ENCODE measurements around the gene KCNMA1.

The KCNMA1 gene

DNA sequence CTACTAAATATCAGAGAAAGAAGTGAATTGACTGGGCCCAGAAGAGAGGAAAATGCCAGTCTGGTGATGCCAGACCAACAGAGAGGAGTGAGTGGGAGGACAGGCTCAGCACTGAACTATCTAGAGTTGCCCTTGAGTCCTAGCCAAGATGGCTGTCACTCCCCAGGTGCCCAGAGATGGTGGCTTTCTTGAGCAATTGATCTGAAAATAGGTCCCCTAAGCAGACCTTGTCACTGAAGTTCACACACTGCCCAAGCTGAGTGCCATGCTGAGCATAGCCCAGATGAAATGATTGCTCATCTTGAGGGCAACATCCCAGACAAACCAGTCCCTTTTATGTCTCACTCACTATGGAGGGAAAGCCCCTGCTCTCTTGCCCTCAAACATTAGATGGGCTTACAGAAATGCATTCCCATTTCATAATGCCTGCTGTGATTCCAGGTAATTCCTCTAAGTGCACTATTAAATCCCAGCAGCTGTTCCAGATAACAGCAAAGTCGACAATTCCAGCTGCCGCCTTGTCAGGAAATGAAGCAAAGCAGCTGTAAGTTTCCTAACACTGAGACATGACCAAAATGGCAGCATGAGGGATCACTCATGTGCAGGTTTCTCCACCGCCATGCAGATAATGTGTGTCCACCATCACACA lies 329.4 kb downstream of the KCNMA1 start:
- TF ChIP-seq, protein P1, sequence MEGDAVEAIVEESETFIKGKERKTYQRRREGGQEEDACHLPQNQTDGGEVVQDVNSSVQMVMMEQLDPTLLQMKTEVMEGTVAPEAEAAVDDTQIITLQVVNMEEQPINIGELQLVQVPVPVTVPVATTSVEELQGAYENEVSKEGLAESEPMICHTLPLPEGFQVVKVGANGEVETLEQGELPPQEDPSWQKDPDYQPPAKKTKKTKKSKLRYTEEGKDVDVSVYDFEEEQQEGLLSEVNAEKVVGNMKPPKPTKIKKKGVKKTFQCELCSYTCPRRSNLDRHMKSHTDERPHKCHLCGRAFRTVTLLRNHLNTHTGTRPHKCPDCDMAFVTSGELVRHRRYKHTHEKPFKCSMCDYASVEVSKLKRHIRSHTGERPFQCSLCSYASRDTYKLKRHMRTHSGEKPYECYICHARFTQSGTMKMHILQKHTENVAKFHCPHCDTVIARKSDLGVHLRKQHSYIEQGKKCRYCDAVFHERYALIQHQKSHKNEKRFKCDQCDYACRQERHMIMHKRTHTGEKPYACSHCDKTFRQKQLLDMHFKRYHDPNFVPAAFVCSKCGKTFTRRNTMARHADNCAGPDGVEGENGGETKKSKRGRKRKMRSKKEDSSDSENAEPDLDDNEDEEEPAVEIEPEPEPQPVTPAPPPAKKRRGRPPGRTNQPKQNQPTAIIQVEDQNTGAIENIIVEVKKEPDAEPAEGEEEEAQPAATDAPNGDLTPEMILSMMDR (IDR thresholded peaks at IDR 0.05; ENCODE audit: low read depth, low read length) = no peak
- no peak for DNase-seq (ENCODE audit: extremely low read depth, low read depth)

DNA sequence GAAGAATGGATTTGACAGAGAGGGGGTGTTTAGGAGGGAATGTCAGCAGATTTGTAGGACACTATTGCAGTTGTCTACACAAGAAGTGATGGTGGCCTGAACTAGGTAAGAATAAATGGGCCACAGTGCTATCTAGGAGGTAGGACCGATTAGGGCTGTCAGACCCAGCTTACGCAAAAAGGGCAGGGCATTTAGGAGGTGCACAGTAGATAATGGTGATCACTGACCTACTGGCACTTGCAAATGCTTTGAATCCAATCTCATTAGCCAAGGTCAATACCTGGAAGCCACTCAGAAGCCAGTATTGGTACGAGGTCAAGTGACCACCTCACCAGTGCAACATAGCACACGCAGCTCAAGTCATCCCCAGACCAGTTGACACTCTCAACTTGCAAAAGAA lies 330.9 kb downstream of the KCNMA1 start:
- TF ChIP-seq, protein P1 (IDR thresholded peaks at IDR 0.05; ENCODE audit: low read depth, low read length) = no peak
- no peak for DNase-seq (ENCODE audit: extremely low read depth, low read depth)

GRCh38 chr10:77305650-77306632 lies 331.7 kb downstream of the KCNMA1 start:
- TF ChIP-seq, protein P1 (IDR thresholded peaks at IDR 0.05; ENCODE audit: low read depth, low read length) = no peak

GRCh38 chr10:77304192-77304591 lies 333.4 kb downstream of the KCNMA1 start:
- DNase-seq (ENCODE audit: extremely low read depth, low read depth) = no peak
- TF ChIP-seq, protein P1 (IDR thresholded peaks at IDR 0.05; ENCODE audit: low read depth, low read length) = no peak

More at GRCh38 chr10:77305650-77306632, 331.7 kb downstream of the KCNMA1 start:
- DNase-seq (ENCODE audit: extremely low read depth, low read depth) = no peak

DNA sequence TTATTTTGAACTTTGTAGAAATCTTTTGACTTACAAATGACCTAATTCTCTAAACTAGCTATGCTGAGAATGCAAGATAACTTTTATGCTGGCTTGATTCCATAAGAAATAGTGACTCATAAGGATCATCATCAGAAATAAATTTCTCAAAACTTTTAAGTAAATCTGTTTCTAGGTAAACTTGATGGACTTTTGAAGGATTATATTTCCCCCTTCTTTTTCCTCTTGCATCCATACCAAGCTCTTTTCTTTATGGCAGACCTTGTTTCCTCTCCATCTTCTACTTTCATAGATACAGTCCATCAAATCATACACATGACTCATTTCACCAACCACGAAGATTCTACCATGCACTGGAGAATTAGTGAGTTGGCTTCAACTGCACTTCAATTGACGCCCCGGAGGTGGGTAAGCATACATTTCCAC lies 336.3 kb downstream of the KCNMA1 start:
- DNase-seq (ENCODE audit: extremely low read depth, low read depth) = no peak
- TF ChIP-seq, protein P1 (IDR thresholded peaks at IDR 0.05; ENCODE audit: low read depth, low read length) = no peak

DNA sequence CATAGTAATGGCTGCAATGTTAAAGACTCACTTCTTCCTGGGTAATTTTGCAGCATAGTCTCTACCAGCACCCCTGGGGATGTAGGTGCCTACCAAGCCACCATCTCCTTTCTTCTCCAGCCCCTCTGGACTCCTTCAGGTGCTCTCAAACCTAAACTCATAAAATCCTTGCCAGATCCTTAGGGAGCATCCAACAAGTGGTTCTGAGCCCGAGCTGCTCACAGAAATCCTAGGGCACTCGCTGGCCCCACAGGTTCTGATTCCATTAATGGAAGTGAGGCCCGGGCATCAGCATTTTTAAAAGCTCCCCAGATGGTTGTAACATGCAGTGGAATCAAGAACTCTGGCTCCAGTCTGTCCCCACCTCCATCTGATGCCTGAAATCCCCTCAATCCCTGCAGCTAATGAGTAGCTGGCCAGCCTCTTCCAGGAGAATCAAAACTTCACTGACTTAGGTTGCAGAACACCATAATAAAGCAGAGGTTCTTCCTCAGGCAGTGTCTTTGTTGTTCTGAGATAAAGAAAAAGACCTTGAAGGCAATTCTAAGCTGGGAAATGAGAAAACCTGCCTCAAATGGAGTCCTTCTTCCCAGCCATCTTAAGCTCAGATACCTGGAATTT lies 336.8 kb downstream of the KCNMA1 start:
- DNase-seq (ENCODE audit: extremely low read depth, low read depth) = no peak
- TF ChIP-seq, protein P1 (IDR thresholded peaks at IDR 0.05; ENCODE audit: low read depth, low read length) = no peak

Measured in AG09319 (cell line).